Prostate gland (tissue), 2 donors: ENCODE results near the gene SEMA7A.

Experiments used
- POLR2A ChIP-seq: fragments of 450-650 bp; IDR thresholded peaks from one replicate; pipeline ENCODE4 v1.6.1; 2016; ENCODE audit warnings: antibody characterized with exemption, mild to moderate bottlenecking
- POLR2AphosphoS5 ChIP-seq: sonication (generic); formaldehyde crosslinking; IDR thresholded peaks from one replicate; pipeline ENCODE4 v1.6.1; 2017; ENCODE audit warnings: antibody characterized with exemption
- TF ChIP-seq, protein P1 (sequence below), 4 experiments: fragments of 200-600 bp in 2 of 4; fragments of 450-650 bp in 2 of 4; sonication (generic) in 2 of 4; IDR thresholded peaks; 1 replicate in 3 of 4; 2 replicates in 1 of 4; pipeline ENCODE4 v1.5.1; 2016 to 2019; ENCODE audit warnings: antibody characterized with exemption in 4 of 4, mild to moderate bottlenecking in 2 of 4, moderate library complexity in 2 of 4

DNA sequence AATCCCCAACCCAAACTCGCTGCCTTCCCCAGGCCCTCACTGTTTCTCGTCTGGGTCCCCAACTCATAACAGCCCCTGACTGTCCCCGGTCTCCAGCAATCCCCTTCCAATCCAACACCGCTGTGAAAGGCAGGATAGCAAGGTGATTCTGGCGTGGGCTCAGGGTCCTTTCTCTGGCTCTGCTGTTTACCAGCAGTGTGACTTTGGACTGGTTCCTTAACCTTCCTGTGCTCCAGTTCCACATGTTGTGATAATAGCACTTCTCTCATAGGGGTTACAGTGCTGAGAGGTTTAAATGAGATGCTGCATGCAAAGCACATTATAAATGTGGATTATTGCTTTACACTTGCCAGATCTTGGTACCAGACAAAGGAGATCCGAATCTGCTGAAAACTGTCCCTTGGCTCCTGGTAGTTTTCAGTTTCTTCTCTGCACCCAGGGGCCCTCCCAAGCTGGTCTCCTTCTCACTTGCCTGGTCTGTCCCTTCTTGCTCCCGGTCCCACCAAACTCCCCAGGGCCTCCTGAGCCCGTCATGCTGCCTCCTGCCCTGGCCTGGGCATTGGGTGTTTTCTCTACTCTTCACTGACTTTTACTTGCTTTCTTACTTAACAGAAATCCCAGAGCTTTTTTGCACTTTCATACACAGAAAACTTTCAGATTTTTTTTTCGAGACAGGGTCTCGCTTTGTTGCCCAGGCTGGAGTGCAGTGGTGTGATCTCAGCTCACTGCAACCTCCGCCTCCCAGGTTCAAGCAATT is 39.5 kb downstream of the SEMA7A start:
- TF ChIP-seq POLR2A (no peak), POLR2AphosphoS5 (no peak)
- TF ChIP-seq, protein P1, sequence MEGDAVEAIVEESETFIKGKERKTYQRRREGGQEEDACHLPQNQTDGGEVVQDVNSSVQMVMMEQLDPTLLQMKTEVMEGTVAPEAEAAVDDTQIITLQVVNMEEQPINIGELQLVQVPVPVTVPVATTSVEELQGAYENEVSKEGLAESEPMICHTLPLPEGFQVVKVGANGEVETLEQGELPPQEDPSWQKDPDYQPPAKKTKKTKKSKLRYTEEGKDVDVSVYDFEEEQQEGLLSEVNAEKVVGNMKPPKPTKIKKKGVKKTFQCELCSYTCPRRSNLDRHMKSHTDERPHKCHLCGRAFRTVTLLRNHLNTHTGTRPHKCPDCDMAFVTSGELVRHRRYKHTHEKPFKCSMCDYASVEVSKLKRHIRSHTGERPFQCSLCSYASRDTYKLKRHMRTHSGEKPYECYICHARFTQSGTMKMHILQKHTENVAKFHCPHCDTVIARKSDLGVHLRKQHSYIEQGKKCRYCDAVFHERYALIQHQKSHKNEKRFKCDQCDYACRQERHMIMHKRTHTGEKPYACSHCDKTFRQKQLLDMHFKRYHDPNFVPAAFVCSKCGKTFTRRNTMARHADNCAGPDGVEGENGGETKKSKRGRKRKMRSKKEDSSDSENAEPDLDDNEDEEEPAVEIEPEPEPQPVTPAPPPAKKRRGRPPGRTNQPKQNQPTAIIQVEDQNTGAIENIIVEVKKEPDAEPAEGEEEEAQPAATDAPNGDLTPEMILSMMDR (IDR thresholded peaks at IDR 0.05), result no peak
